WTC11 (cell line): ENCODE data around the gene TRPM2. TPM values are rescaled to one million over a fixed set of nuclear protein-coding genes. Genes with fewer than 3 reads are reported as not detected.

ENCODE experiments used
- ATAC-seq: fragments of 200-7000 bp; cut with Tn5 transposase; 2 replicates; pipeline ENCODE4 v1.10.0; 2021; ENCODE audit warnings: mild to moderate bottlenecking, moderate library complexity
- CTCF ChIA-PET: fragments of 300-600 bp; sonication (Branson Sonifier 250); formaldehyde crosslinking; loops from one replicate; lab custom pipeline; 2021; ENCODE audit warnings: antibody characterized with exemption; lab: Charles Lee
- POLR2A ChIA-PET: fragments of 350-600 bp; sonication (Branson Sonifier 250); formaldehyde crosslinking; loops from one replicate; lab custom pipeline; 2021; ENCODE audit warnings: antibody characterized with exemption; lab: Charles Lee
- DNase-seq: peaks from one replicate; pipeline ENCODE4 v3.0.0; 2021; ENCODE audit warnings: low spot score
- H3K27ac Mint-ChIP-seq: 2 replicates; pipeline ENCODE4 v1.8.0; 2021; ENCODE audit warnings: mixed read lengths
- H3K27me3 Mint-ChIP-seq: 2 replicates; pipeline ENCODE4 v1.8.0; 2021; ENCODE audit warnings: low read depth, mild to moderate bottlenecking, moderate library complexity, mixed read lengths
- H3K36me3 Mint-ChIP-seq: 2 replicates; pipeline ENCODE4 v1.8.0; 2021; ENCODE audit warnings: mixed read lengths
- H3K4me1 Mint-ChIP-seq: 2 replicates; pipeline ENCODE4 v1.8.0; 2022; ENCODE audit warnings: mixed read lengths
- H3K4me3 Mint-ChIP-seq: 2 replicates; pipeline ENCODE4 v1.8.0; 2021; ENCODE audit warnings: mild to moderate bottlenecking, moderate library complexity, mixed read lengths
- H3K9me3 Mint-ChIP-seq: 2 replicates; pipeline ENCODE4 v1.8.0; 2021; ENCODE audit warnings: mixed read lengths
- CBFB ChIP-seq: sonication (generic); formaldehyde crosslinking; IDR thresholded peaks from 2 replicates; pipeline ENCODE4 v1.8.1; 2022; ENCODE audit warnings: mild to moderate bottlenecking, low read depth, missing genetic modification reagents
- IRF2 ChIP-seq: sonication (generic); formaldehyde crosslinking; IDR thresholded peaks from 2 replicates; pipeline ENCODE4 v1.8.0; 2022; ENCODE audit warnings: low read depth, missing genetic modification reagents, borderline replicate concordance
- NR1H2 ChIP-seq: sonication (generic); formaldehyde crosslinking; IDR thresholded peaks from 2 replicates; pipeline ENCODE4 v1.9.0; 2021; ENCODE audit warnings: mild to moderate bottlenecking, moderate library complexity, missing genetic modification reagents
- NR3C1 ChIP-seq: sonication (generic); formaldehyde crosslinking; conservative IDR thresholded peaks from 2 replicates; pipeline ENCODE4 v1.8.1; 2023; ENCODE audit warnings: low read depth, mild to moderate bottlenecking, missing genetic modification reagents
- OVOL2 ChIP-seq: fragments of 250-450 bp; sonication (Bioruptor Pico); IDR thresholded peaks from 2 replicates; pipeline ENCODE4 v1.9.0; 2021; ENCODE audit warnings: mild to moderate bottlenecking, borderline replicate concordance
- RORB ChIP-seq: fragments of 250-450 bp; sonication (Bioruptor Pico); IDR thresholded peaks from 2 replicates; pipeline ENCODE4 v1.9.0; 2021; ENCODE audit warnings: mild to moderate bottlenecking
- total RNA-seq: library from RNA; stranded (reverse); gene quantifications from 3 replicates; pipeline ENCODE4 v1.2.3, GENCODE V29; 2021
- TF ChIP-seq, protein P1 (sequence below): fragments of 250-450 bp; sonication (Bioruptor Pico); IDR thresholded peaks from 2 replicates; pipeline ENCODE4 v2.1.2; 2022; ENCODE audit warnings: mild to moderate bottlenecking, moderate library complexity
- TF ChIP-seq, protein P2 (sequence below): sonication (generic); formaldehyde crosslinking; IDR thresholded peaks from 2 replicates; pipeline ENCODE4 v1.8.1; 2022; ENCODE audit warnings: mild to moderate bottlenecking, moderate library complexity, missing genetic modification reagents
- TF ChIP-seq, protein P3 (sequence below): sonication (generic); formaldehyde crosslinking; IDR thresholded peaks from 2 replicates; pipeline ENCODE4 v1.8.0; 2023; ENCODE audit warnings: missing genetic modification reagents
- TF ChIP-seq, protein P4 (sequence below): fragments of 250-450 bp; sonication (Bioruptor Pico); IDR thresholded peaks from 2 replicates; pipeline ENCODE4 v1.9.0; 2021; ENCODE audit warnings: moderate library complexity, mild to moderate bottlenecking, inconsistent platforms, borderline replicate concordance
- TF ChIP-seq, protein P5 (sequence below): sonication (generic); formaldehyde crosslinking; IDR thresholded peaks from 2 replicates; pipeline ENCODE4 v1.8.0; 2023; ENCODE audit warnings: missing genetic modification reagents, mild to moderate bottlenecking, borderline replicate concordance
- TF ChIP-seq, protein P6 (sequence below): sonication (generic); formaldehyde crosslinking; IDR thresholded peaks from 2 replicates; pipeline ENCODE4 v1.8.1; 2022; ENCODE audit warnings: low read depth, mild to moderate bottlenecking, moderate library complexity, missing genetic modification reagents, borderline replicate concordance
- TF ChIP-seq, protein P7 (sequence below): fragments of 250-450 bp; sonication (Bioruptor Pico); IDR thresholded peaks from 2 replicates; pipeline ENCODE4 v1.9.0; 2021; ENCODE audit warnings: mild to moderate bottlenecking
- TF ChIP-seq, protein P8 (sequence below): fragments of 250-450 bp; sonication (Bioruptor Pico); IDR thresholded peaks from 2 replicates; pipeline ENCODE4 v1.9.0; 2021; ENCODE audit warnings: mild to moderate bottlenecking, borderline replicate concordance

TRPM2 gene
- total RNA-seq, 1 experiment from 2014 or later = 0.92 TPM

DNA sequence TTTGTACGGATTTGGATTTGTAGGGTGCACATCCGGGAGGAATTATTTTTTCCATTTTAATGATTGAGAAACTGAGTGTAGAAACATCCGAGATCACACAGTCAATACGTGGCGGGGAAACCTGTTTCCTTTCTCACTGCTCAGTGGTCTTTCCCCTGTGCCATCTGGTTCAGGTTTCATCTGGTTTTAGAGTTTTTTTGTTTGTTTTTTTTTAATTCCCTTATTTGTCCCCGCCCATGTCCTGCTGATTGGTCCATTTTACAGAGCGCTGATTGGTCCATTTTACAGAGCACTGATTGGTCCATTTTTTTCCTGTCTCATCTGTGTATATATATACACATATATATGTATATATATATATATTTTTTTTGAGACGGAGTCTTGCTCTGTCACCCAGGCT lies 6.0 kb downstream of the TRPM2 start:
- H3K36me3 Mint-ChIP-seq = peaks cover 3% of the 10 kb centered on the region; the same call in 1 of the 2 replicates

More for the DNA sequence above, 6.0 kb downstream of the TRPM2 start:
- Mint-ChIP-seq H3K27me3 (peaks cover 7% of the 10 kb centered on the region; the same call in 1 of the 2 replicates), H3K4me3 (no peak overlapping the region), H3K4me1 (no peaks in the 10 kb centered on the region), H3K27ac (no peak overlapping the region), H3K9me3 (peaks cover 20% of the 10 kb centered on the region)
- ATAC-seq (no peak), DNase-seq (no peak)
- TF ChIP-seq, protein P1, sequence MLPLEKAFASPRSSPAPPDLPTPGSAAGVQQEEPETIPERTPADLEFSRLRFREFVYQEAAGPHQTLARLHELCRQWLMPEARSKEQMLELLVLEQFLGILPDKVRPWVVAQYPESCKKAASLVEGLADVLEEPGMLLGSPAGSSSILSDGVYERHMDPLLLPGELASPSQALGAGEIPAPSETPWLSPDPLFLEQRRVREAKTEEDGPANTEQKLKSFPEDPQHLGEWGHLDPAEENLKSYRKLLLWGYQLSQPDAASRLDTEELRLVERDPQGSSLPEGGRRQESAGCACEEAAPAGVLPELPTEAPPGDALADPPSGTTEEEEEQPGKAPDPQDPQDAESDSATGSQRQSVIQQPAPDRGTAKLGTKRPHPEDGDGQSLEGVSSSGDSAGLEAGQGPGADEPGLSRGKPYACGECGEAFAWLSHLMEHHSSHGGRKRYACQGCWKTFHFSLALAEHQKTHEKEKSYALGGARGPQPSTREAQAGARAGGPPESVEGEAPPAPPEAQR = no peak
- TF ChIP-seq NR3C1 (no peak), CBFB (CRISPR knock-in tag) (no peak), OVOL2 (CRISPR knock-in tag) (no peak), NR1H2 (CRISPR knock-in tag) (no peak), RORB (CRISPR knock-in tag) (no peak), IRF2 (CRISPR knock-in tag) (no peak)
- TF ChIP-seq, protein P2, sequence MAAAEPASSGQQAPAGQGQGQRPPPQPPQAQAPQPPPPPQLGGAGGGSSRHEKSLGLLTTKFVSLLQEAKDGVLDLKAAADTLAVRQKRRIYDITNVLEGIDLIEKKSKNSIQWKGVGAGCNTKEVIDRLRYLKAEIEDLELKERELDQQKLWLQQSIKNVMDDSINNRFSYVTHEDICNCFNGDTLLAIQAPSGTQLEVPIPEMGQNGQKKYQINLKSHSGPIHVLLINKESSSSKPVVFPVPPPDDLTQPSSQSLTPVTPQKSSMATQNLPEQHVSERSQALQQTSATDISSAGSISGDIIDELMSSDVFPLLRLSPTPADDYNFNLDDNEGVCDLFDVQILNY (CRISPR knock-in tag) = no peak
- TF ChIP-seq, protein P3, sequence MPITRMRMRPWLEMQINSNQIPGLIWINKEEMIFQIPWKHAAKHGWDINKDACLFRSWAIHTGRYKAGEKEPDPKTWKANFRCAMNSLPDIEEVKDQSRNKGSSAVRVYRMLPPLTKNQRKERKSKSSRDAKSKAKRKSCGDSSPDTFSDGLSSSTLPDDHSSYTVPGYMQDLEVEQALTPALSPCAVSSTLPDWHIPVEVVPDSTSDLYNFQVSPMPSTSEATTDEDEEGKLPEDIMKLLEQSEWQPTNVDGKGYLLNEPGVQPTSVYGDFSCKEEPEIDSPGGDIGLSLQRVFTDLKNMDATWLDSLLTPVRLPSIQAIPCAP (CRISPR knock-in tag) = no peak
- TF ChIP-seq, protein P4, sequence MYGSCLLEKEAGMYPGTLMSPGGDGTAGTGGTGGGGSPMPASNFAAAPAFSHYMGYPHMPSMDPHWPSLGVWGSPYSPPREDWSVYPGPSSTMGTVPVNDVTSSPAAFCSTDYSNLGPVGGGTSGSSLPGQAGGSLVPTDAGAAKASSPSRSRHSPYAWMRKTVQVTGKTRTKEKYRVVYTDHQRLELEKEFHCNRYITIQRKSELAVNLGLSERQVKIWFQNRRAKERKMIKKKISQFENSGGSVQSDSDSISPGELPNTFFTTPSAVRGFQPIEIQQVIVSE (CRISPR knock-in tag) = no peak
- TF ChIP-seq, protein P5, sequence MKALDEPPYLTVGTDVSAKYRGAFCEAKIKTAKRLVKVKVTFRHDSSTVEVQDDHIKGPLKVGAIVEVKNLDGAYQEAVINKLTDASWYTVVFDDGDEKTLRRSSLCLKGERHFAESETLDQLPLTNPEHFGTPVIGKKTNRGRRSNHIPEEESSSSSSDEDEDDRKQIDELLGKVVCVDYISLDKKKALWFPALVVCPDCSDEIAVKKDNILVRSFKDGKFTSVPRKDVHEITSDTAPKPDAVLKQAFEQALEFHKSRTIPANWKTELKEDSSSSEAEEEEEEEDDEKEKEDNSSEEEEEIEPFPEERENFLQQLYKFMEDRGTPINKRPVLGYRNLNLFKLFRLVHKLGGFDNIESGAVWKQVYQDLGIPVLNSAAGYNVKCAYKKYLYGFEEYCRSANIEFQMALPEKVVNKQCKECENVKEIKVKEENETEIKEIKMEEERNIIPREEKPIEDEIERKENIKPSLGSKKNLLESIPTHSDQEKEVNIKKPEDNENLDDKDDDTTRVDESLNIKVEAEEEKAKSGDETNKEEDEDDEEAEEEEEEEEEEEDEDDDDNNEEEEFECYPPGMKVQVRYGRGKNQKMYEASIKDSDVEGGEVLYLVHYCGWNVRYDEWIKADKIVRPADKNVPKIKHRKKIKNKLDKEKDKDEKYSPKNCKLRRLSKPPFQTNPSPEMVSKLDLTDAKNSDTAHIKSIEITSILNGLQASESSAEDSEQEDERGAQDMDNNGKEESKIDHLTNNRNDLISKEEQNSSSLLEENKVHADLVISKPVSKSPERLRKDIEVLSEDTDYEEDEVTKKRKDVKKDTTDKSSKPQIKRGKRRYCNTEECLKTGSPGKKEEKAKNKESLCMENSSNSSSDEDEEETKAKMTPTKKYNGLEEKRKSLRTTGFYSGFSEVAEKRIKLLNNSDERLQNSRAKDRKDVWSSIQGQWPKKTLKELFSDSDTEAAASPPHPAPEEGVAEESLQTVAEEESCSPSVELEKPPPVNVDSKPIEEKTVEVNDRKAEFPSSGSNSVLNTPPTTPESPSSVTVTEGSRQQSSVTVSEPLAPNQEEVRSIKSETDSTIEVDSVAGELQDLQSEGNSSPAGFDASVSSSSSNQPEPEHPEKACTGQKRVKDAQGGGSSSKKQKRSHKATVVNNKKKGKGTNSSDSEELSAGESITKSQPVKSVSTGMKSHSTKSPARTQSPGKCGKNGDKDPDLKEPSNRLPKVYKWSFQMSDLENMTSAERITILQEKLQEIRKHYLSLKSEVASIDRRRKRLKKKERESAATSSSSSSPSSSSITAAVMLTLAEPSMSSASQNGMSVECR (CRISPR knock-in tag) = no peak
- TF ChIP-seq, protein P6, sequence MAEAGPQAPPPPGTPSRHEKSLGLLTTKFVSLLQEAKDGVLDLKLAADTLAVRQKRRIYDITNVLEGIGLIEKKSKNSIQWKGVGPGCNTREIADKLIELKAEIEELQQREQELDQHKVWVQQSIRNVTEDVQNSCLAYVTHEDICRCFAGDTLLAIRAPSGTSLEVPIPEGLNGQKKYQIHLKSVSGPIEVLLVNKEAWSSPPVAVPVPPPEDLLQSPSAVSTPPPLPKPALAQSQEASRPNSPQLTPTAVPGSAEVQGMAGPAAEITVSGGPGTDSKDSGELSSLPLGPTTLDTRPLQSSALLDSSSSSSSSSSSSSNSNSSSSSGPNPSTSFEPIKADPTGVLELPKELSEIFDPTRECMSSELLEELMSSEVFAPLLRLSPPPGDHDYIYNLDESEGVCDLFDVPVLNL (CRISPR knock-in tag) = no peak
- TF ChIP-seq, protein P7, sequence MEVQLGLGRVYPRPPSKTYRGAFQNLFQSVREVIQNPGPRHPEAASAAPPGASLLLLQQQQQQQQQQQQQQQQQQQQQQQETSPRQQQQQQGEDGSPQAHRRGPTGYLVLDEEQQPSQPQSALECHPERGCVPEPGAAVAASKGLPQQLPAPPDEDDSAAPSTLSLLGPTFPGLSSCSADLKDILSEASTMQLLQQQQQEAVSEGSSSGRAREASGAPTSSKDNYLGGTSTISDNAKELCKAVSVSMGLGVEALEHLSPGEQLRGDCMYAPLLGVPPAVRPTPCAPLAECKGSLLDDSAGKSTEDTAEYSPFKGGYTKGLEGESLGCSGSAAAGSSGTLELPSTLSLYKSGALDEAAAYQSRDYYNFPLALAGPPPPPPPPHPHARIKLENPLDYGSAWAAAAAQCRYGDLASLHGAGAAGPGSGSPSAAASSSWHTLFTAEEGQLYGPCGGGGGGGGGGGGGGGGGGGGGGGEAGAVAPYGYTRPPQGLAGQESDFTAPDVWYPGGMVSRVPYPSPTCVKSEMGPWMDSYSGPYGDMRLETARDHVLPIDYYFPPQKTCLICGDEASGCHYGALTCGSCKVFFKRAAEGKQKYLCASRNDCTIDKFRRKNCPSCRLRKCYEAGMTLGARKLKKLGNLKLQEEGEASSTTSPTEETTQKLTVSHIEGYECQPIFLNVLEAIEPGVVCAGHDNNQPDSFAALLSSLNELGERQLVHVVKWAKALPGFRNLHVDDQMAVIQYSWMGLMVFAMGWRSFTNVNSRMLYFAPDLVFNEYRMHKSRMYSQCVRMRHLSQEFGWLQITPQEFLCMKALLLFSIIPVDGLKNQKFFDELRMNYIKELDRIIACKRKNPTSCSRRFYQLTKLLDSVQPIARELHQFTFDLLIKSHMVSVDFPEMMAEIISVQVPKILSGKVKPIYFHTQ (CRISPR knock-in tag) = no peak
- TF ChIP-seq, protein P8, sequence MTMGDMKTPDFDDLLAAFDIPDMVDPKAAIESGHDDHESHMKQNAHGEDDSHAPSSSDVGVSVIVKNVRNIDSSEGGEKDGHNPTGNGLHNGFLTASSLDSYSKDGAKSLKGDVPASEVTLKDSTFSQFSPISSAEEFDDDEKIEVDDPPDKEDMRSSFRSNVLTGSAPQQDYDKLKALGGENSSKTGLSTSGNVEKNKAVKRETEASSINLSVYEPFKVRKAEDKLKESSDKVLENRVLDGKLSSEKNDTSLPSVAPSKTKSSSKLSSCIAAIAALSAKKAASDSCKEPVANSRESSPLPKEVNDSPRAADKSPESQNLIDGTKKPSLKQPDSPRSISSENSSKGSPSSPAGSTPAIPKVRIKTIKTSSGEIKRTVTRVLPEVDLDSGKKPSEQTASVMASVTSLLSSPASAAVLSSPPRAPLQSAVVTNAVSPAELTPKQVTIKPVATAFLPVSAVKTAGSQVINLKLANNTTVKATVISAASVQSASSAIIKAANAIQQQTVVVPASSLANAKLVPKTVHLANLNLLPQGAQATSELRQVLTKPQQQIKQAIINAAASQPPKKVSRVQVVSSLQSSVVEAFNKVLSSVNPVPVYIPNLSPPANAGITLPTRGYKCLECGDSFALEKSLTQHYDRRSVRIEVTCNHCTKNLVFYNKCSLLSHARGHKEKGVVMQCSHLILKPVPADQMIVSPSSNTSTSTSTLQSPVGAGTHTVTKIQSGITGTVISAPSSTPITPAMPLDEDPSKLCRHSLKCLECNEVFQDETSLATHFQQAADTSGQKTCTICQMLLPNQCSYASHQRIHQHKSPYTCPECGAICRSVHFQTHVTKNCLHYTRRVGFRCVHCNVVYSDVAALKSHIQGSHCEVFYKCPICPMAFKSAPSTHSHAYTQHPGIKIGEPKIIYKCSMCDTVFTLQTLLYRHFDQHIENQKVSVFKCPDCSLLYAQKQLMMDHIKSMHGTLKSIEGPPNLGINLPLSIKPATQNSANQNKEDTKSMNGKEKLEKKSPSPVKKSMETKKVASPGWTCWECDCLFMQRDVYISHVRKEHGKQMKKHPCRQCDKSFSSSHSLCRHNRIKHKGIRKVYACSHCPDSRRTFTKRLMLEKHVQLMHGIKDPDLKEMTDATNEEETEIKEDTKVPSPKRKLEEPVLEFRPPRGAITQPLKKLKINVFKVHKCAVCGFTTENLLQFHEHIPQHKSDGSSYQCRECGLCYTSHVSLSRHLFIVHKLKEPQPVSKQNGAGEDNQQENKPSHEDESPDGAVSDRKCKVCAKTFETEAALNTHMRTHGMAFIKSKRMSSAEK (CRISPR knock-in tag) = no peak
- ChIA-PET POLR2A (no interaction called here), CTCF (no interaction called here)
